Endothelial cell of umbilical vein (primary cell): ENCODE data around the gene ALDH2. TPM values are rescaled to one million over a fixed set of nuclear protein-coding genes. Genes with fewer than 3 reads are reported as not detected.

Experiments
- BruUV-seq: library from RNA; stranded (reverse); fragments of 400-500 nt; replicated peaks from 2 replicates; lab custom pipeline; 2021; lab: Mats Ljungman, UMichigan
- CTCF ChIA-PET: fragments of 300-600, 350-600 bp; sonication (Branson Sonifier 250); formaldehyde crosslinking; loops from one replicate; lab custom pipeline; 2021; ENCODE audit warnings: antibody characterized with exemption, inconsistent platforms; lab: Charles Lee
- POLR2A ChIA-PET: fragments of 300-600, 350-600 bp; sonication (Branson Sonifier 250); formaldehyde crosslinking; loops from one replicate; lab custom pipeline; 2021; ENCODE audit warnings: antibody characterized with exemption, inconsistent platforms; lab: Charles Lee
- DNase-seq: peaks from one replicate; pipeline ENCODE4 v3.0.0-alpha.2; 2011; ENCODE audit warnings: low read depth, low spot score
- FAIRE-seq: peaks from 2 replicates; lab custom pipeline; 2011; peaks lifted over from hg19 to GRCh38; lab: Jason Lieb, UNC
- H2AFZ ChIP-seq: 2 replicates; pipeline ENCODE4 v1.6.0; 2012; ENCODE audit warnings: low read depth, low read length, control low read depth, inconsistent platforms
- H3K27ac ChIP-seq: 2 replicates; pipeline ENCODE4 v1.5.1; 2011; ENCODE audit warnings: low read depth, mild to moderate bottlenecking, control low read depth, low read length, moderate library complexity; ENCODE audit not compliant: insufficient read depth
- H3K27me3 ChIP-seq, 2 experiments: 2 replicates each; pipeline versions ENCODE4 v1.6.0 to v1.6.1; 2011; ENCODE audit warnings: low read length in 2 of 2, mixed read lengths in 1 of 2; ENCODE audit not compliant: control insufficient read depth in 2 of 2, insufficient read depth in 2 of 2
- H3K36me3 ChIP-seq, 2 experiments: 2 replicates in 1 of 2; 3 replicates in 1 of 2; pipeline ENCODE4 v1.5.1; 2011; ENCODE audit warnings: low read length in 2 of 2, mild to moderate bottlenecking in 1 of 2, moderate library complexity in 1 of 2; ENCODE audit not compliant: control insufficient read depth in 2 of 2, insufficient read depth in 2 of 2; ENCODE audit errors: extremely low read depth in 1 of 2
- H3K4me1 ChIP-seq: 3 replicates; pipeline ENCODE4 v1.5.1; 2011; ENCODE audit warnings: mild to moderate bottlenecking, low read length; ENCODE audit not compliant: control insufficient read depth, insufficient read depth; ENCODE audit errors: extremely low read depth
- H3K4me2 ChIP-seq: 2 replicates; pipeline ENCODE4 v1.6.1; 2011; ENCODE audit warnings: low read length, control low read depth, mixed read lengths; ENCODE audit not compliant: insufficient read depth
- H3K4me3 ChIP-seq, 3 experiments: fragments of 200-600 bp in 1 of 3; sonication (generic), shearing (Covaris generic) in 1 of 3; replicated peaks in 1 of 3; 2 replicates each; pipeline ENCODE4 v1.5.1; 2011 to 2016; ENCODE audit warnings: control low read depth in 3 of 3, low read length in 3 of 3, mild to moderate bottlenecking in 2 of 3, inconsistent platforms in 1 of 3, low read depth in 1 of 3, moderate library complexity in 1 of 3; ENCODE audit not compliant: insufficient read depth in 1 of 3
- H3K79me2 ChIP-seq: 2 replicates; pipeline ENCODE4 v1.6.0; 2012; ENCODE audit warnings: low read length, inconsistent platforms; ENCODE audit not compliant: control insufficient read depth, insufficient read depth
- H3K9ac ChIP-seq: replicated peaks from 2 replicates; pipeline ENCODE3; 2011; ENCODE audit warnings: low read length, control low read depth; ENCODE audit not compliant: insufficient read depth; ENCODE audit errors: extremely low read depth
- H3K9me1 ChIP-seq: replicated peaks from 3 replicates; pipeline ENCODE4 v1.6.0; 2011; ENCODE audit warnings: mild to moderate bottlenecking, low read length; ENCODE audit not compliant: control insufficient read depth, insufficient read depth; ENCODE audit errors: extremely low read depth
- H3K9me3 ChIP-seq: replicated peaks from 2 replicates; pipeline ENCODE4 v1.5.1; 2012; ENCODE audit warnings: low read length, inconsistent platforms; ENCODE audit not compliant: control insufficient read depth, insufficient read depth
- H4K20me1 ChIP-seq: replicated peaks from 2 replicates; pipeline ENCODE3; 2011; ENCODE audit warnings: mild to moderate bottlenecking, low read length; ENCODE audit not compliant: control insufficient read depth, insufficient read depth; ENCODE audit errors: extremely low read depth
- EZH2 ChIP-seq: IDR thresholded peaks from 2 replicates; pipeline ENCODE4 v1.6.1; 2012; ENCODE audit warnings: borderline replicate concordance, low read depth, mild to moderate bottlenecking, moderate library complexity, low read length, inconsistent platforms; ENCODE audit not compliant: severe bottlenecking
- FOS ChIP-seq: IDR thresholded peaks from 2 replicates; pipeline ENCODE4 v1.6.1; 2011; ENCODE audit warnings: mild to moderate bottlenecking, low read length, moderate library complexity, borderline replicate concordance; ENCODE audit not compliant: insufficient read depth
- GATA2 ChIP-seq: IDR thresholded peaks from 2 replicates; pipeline ENCODE4 v1.7.0; 2011; ENCODE audit warnings: low read depth, mild to moderate bottlenecking, moderate library complexity, mixed read lengths, low read length; ENCODE audit not compliant: insufficient read length, insufficient read depth
- JUN ChIP-seq: IDR thresholded peaks from 2 replicates; pipeline ENCODE4 v1.6.1; 2011; ENCODE audit warnings: borderline replicate concordance, low read depth; ENCODE audit not compliant: insufficient read length, insufficient read depth
- MYC ChIP-seq: IDR thresholded peaks from one replicate; pipeline ENCODE4 v1.6.1; 2011; ENCODE audit warnings: mild to moderate bottlenecking, low read depth, low read length
- POLR2A ChIP-seq: IDR thresholded peaks from 2 replicates; pipeline ENCODE4 v1.6.1; 2012; ENCODE audit warnings: low read depth, mild to moderate bottlenecking, control low read depth, low read length
- POLR2AphosphoS5 ChIP-seq: IDR thresholded peaks from 2 replicates; pipeline ENCODE4 v1.6.1; 2012; ENCODE audit warnings: low read depth, mild to moderate bottlenecking, control low read depth, low read length, moderate library complexity; ENCODE audit not compliant: insufficient read depth
- dilution Hi-C: fragments of 300-500 bp; cut with MboI; formaldehyde crosslinking; loops from one replicate; pipeline ENCODE4 v1.15.0; 2019; ENCODE audit warnings: low sequenced_read_pairs; ENCODE audit not compliant: extremely low pct_ligation_motif_present
- intact Hi-C: fragments of 100-400 bp; cut with micrococcal nuclease; formaldehyde crosslinking; loops from one replicate; pipeline ENCODE4 v1.10.0; 2022
- polyA plus RNA-seq, 4 experiments: library from polyadenylated mRNA; depleted of rRNA in 3 of 4; stranded (reverse) in 3 of 4; unstranded in 1 of 4; fragments of >200 nt; gene quantifications; 2 replicates each; pipeline versions ENCODE4 v1.2.1 to v1.2.3, GENCODE V29; 2011 to 2012; ENCODE audit warnings: missing spikeins in 1 of 4
- total RNA-seq: library from RNA; stranded (reverse); gene quantifications from 2 replicates; pipeline ENCODE4 v1.2.3, GENCODE V29; 2021
- TF ChIP-seq, protein P1 (sequence below): IDR thresholded peaks from 2 replicates; pipeline ENCODE4 v1.6.1; 2011; ENCODE audit not compliant: insufficient read depth, insufficient read length
- TF ChIP-seq, protein P2 (sequence below), 2 donors: IDR thresholded peaks; 1 replicate in 1 of 2; 2 replicates in 1 of 2; pipeline ENCODE4 v1.5.1; 2011; ENCODE audit warnings: low read length in 2 of 2, mild to moderate bottlenecking in 2 of 2, moderate library complexity in 2 of 2, control low read depth in 1 of 2, inconsistent platforms in 1 of 2, low read depth in 1 of 2; ENCODE audit not compliant: insufficient read depth in 1 of 2; ENCODE audit errors: extremely low read depth in 1 of 2

The ALDH2 gene
- total and polyA plus RNA-seq, 2 donors (not counting 3 experiments of a cell fraction or from before 2014, with no cell fraction given) = 69.5 to 86.5 TPM

DNA sequence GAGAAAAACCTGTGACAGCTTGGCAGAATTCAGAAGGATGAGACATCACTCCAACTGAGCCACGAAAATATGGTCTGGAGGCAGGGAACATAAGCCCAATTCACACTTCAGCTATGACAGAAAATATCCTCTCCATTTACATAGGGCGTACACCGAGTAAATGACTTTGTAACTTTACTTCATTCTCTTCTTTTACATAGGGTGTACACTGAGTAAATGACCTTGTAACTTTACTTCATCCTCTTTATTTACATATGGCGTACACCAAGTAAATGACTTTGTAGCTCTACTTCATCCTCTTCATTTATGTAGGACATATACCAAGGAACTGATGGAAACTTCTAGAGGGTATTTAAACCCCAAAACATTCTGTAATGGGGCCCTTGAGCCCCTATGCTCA lies 61.2 kb downstream of the ALDH2 start:
- Histone ChIP-seq H3K4me2 (no peak overlapping the region), H3K4me1 (no peaks in the 10 kb centered on the region), H3K27ac (no peak overlapping the region), H3K9me1 (no peaks in the 10 kb centered on the region), H4K20me1 (no peaks in the 10 kb centered on the region), H3K9me3 (no peaks in the 10 kb centered on the region), H3K9ac (no peak overlapping the region), H3K4me3 (no peak overlapping the region), H3K27me3 (peaks cover 7 to 11% of the 10 kb centered on the region in 2 experiments), H3K79me2 (no peaks in the 10 kb centered on the region), H3K36me3 (no peaks in the 10 kb centered on the region), H2AFZ (no peak overlapping the region)
- no TSS peak for BruUV-seq
- no peak for TF ChIP-seq EZH2
- no peak for TF ChIP-seq FOS
- TF ChIP-seq, protein P1, sequence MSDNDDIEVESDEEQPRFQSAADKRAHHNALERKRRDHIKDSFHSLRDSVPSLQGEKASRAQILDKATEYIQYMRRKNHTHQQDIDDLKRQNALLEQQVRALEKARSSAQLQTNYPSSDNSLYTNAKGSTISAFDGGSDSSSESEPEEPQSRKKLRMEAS = no peak
- no peak for TF ChIP-seq GATA2
- TF ChIP-seq POLR2A = no peak
- TF ChIP-seq JUN = no peak
- TF ChIP-seq, protein P2, sequence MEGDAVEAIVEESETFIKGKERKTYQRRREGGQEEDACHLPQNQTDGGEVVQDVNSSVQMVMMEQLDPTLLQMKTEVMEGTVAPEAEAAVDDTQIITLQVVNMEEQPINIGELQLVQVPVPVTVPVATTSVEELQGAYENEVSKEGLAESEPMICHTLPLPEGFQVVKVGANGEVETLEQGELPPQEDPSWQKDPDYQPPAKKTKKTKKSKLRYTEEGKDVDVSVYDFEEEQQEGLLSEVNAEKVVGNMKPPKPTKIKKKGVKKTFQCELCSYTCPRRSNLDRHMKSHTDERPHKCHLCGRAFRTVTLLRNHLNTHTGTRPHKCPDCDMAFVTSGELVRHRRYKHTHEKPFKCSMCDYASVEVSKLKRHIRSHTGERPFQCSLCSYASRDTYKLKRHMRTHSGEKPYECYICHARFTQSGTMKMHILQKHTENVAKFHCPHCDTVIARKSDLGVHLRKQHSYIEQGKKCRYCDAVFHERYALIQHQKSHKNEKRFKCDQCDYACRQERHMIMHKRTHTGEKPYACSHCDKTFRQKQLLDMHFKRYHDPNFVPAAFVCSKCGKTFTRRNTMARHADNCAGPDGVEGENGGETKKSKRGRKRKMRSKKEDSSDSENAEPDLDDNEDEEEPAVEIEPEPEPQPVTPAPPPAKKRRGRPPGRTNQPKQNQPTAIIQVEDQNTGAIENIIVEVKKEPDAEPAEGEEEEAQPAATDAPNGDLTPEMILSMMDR (IDR thresholded peaks at IDR 0.05; ENCODE audit: extremely low read depth in 1 of 2, insufficient read depth in 1 of 2, low read depth in 1 of 2, low read length in 2 of 2) = no peak
- TF ChIP-seq POLR2AphosphoS5 = no peak
- TF ChIP-seq MYC = no peak
- ChIA-PET CTCF (no interaction called here), POLR2A (no interaction called here)
- DNase-seq (no peak), FAIRE-seq (no peak)
- dilution Hi-C loops (no loop called here), intact Hi-C loops (no loop called here)
